ENCODE measurements around the gene SNAPC2.

The SNAPC2 gene, protein sequence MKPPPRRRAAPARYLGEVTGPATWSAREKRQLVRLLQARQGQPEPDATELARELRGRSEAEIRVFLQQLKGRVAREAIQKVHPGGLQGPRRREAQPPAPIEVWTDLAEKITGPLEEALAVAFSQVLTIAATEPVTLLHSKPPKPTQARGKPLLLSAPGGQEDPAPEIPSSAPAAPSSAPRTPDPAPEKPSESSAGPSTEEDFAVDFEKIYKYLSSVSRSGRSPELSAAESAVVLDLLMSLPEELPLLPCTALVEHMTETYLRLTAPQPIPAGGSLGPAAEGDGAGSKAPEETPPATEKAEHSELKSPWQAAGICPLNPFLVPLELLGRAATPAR

DNA sequence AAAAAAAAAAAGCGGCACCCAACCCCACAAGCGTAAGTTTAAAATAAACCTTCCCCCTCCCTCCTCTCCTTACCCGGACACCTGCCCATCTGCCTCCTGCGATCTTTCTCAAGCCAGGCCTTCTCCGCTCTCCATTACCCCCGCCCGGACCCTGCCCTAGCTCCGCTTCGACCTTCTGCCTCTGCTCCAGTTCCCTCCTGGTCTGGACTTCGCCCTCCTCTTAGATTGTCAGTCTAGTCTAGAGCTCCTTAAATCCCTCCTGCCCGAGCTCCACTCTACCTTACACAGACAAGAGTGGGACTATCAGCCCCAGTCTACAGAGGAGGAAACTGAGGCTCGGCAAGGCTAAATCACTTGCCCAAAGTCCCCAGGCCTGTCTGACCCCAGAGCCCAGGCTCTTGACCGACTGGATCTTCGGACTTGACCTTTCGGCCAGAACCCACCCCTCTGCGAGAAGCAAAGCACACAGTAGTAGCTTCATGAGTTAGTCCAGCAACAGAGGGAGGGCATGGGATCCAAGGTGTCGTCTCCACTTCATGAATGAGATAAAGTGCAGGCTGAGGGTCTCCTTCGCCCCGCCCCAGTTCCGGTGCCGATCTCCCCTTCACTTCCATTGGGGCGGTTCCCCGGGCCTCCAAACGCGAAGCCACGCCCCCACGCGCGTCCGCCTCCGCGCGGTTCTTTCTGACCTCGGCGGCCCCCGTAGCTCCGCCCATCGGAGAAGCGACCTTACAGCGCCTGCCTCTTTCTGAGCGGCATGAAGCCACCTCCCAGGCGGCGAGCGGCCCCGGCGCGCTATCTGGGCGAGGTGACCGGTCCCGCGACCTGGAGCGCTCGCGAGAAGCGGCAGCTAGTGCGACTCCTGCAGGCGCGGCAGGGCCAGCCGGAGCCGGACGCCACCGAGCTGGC is at the start of gene SNAPC2:
TSS of gene SNAPC2 (plus strand) at position 729 of the 909 bp plus-strand sequence. CDS start at position 758, 29 bp downstream.
- DNase-seq = peak; percentile 97

GRCh38 chr19:7870571-7871436 is 49.3 kb upstream of the SNAPC2 start:
- peak; percentile 39 for DNase-seq

GRCh38 chr19:7871437-7872305 is 48.5 kb upstream of the SNAPC2 start:
- peak; percentile 78 for DNase-seq

- DNase-seq = no peak
Observed at GRCh38 chr19:7872306-7873204, 47.6 kb upstream of the SNAPC2 start.

GRCh38 chr19:7873304-7874075 is 46.6 kb upstream of the SNAPC2 start:
- no peak for DNase-seq

DNA sequence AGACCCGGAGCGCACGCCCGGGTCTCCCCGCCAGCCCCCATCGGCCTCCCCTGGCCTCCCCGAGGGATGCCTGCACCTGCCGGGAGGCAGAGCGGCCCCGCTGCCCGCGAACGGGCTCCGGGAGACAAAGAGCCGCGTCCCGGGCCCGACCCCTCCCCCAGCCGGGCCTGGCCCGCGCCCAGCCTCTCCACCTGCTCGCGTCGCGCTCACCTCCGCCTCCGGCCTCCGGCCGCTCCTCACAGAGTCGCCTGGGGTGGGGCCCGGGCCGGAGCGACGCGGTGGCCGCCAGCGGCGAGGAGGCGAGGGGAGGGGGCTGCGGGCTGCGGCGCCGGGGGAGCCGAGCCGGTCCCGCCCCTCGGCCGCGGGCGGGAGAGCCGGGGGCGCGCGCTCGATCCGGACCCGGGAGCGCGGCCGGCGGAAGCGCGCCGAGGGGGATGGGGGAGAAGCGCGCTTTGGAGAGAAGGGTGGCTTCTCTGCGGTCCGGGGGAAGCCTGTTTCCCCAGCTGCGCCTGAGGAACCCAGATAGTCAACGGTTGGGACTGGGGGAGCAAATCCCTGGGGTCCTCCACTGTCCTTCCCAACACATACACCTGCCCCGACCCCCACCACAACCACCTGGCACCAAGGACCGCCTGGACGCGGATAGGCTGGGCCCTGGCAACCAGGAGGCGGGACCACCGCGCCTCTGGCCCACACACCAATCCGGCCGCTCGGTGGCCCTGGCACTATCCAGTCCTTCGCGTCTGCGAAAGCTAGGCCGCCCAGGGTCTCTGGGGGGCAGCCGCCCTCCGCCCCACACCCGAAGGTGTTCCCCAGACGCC is 45.9 kb upstream of the SNAPC2 start, which contains the start of gene PRR36:
TSS of gene PRR36 (minus strand) at position 315 of the 821 bp plus-strand sequence. CDS start 701 bp downstream, outside the sequence.
- DNase-seq = peak; percentile 33

- peak; percentile 25 for DNase-seq
Observed at GRCh38 chr19:7874897-7875273, 45.3 kb upstream of the SNAPC2 start.

- no peak for DNase-seq
Observed at GRCh38 chr19:7877249-7877836, 42.8 kb upstream of the SNAPC2 start.

DNA sequence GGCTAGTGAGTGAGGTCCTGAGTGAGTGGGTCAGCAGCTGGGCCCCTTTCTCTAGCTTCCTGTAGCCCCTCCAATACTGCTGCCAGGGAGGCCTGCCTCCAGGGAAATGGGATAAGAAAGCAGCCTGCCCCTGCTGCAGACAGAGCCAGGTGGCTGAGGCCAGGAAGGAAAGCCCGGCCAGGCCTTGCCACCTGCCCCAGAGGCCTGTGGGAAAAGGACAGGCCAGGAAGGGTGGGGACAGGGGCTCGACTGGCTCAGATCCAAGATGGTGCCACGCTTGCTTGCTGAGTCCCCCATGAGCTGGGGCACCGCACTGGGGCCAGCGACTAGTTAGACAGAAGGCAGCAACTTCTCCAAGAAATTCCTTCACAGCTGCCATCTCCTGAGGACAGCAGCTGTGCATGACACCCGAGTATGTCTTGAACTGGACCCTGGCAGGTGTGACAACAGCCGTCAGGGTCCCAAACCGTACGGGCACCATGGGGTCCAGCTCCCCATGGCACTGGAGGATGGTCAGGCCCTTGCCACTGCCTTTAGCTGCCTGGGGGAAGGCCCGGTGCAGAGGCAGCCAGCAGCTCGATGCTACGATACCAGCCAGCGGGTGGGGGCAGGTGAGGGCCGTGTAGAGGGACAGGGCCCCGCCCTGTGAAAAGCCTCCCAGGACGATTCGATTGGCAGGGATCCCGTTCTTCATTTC is 40.9 kb upstream of the SNAPC2 start:
- no peak for DNase-seq

GRCh38 chr19:7879836-7880235 is 40.3 kb upstream of the SNAPC2 start:
- DNase-seq = no peak

DNA sequence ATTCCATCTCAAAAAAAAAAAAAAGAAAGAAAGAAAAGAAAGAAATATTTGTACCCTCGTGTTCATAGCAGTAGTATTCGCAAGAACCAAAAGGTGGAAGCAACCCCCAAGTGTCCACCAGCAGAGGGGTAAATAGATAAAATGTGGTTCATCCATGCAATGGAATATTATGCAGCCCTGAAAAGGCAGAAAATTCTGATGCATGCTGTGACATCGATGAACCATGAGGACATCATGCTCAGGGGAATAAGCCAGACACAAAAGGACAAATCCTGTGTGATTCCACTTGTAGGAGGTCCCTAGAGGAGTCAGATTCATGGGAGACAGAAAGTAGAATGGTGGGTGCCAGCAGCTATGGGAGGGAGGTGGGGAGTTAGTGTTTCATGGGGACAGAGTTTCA is 38.2 kb upstream of the SNAPC2 start:
- no peak for DNase-seq

DNA sequence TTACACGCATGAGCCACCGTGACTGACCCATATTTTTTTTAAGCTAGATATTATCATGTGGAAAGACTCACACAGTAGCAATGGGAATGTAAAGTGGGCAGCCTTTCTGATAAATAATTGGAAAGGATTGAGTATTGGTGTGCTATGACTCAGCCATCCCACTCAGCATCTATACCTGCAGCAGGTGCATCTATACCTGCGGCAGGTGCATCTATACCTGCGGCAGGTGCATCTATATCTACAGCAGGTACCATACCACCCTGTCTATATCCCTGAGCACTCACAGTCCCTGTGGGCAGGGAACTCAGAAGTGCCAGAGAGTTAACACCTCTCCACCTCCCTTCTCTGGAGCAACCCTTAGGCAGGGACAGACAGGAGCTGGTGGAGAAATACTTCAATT is 37.0 kb upstream of the SNAPC2 start:
- no peak for DNase-seq

- DNase-seq = no peak
Observed at GRCh38 chr19:7883796-7884570, 36.2 kb upstream of the SNAPC2 start.

DNA sequence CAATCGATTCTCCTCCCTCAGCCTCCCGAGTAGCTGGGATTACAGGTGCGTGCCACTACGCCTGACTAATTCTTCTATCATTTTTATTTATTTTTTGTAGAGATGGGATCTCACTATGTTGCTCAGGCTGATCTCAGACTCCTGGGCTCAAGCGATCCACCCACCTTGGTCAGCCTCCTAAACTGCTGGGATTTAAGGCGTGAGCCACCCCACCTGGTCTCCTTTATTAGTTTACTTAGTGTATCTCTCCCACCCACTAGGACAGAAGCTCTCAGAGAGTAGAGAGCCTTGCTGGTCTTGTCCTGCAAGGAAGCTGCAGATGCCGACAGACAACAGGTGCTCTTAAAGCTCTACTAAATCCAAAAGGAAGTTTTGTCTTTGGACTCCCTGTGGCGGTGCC is 34.3 kb upstream of the SNAPC2 start:
- no peak for DNase-seq

DNA sequence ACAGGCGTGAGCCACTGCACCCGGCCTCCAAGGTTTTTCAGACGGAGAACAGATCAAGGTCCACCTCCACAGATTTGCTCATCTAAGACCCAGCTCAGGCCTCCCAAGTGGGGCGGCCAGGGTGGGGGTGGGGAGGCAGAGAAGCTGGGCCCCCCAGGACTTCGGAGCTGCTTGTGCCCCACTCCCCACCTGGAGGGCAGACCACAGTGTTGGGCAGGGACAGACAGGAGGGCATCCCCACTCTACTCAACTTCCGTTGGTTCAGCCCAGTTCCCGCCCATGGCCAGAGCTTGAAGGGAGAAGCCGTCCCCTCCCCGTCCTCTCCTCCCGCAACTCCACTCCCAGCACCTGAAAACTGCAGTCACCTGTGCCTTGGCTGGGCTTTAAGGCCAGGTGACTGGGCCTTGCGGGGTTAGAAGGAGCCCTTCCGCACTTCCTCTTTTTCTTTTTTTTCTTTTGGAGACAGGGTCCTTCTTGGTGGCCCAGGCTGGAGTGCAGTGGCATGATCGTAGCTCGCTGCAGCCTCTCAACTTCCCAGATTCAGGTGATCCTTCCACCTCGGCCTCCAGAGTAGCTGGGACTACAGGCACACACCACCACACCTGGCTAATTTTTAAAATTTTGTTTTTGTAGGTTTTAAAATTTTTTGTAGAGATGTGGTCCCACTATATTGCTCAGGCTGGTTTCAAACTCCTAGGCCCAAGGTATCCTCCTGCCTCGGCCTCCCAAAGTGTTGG is 32.6 kb upstream of the SNAPC2 start:
- DNase-seq = no peak

- DNase-seq = peak; percentile 63
Observed at GRCh38 chr19:7888145-7888825, 31.9 kb upstream of the SNAPC2 start, which contains the start of gene LRRC8E. TSS of gene LRRC8E (plus strand) at chr19:7888510. CDS start at chr19:7895604, 7,094 bp downstream.
